DOHH2 (cell line): Measurements from ENCODE around the gene SEL1L3.

Source experiments
- CTCF ChIP-seq: fragments of 200-600 bp; sonication (generic); IDR thresholded peaks from one replicate; pipeline ENCODE4 v1.5.1; 2014; ENCODE audit warnings: antibody characterized with exemption, mild to moderate bottlenecking, low read depth, low read length; ENCODE audit not compliant: poor library complexity, severe bottlenecking
- EZH2phosphoT487 ChIP-seq: fragments of 200-600 bp; sonication (generic); IDR thresholded peaks from 2 replicates; pipeline ENCODE4 v1.6.1; 2017; ENCODE audit warnings: borderline replicate concordance, mild to moderate bottlenecking, antibody characterized with exemption, low read length, moderate library complexity, mixed read lengths

GRCh38 chr4:25839687-25840086 is 23.1 kb downstream of the SEL1L3 start:
- no peak for TF ChIP-seq CTCF
- no peak for TF ChIP-seq EZH2phosphoT487
